ENCODE measurements around the gene ARL3. TPM values are rescaled to one million over a fixed set of nuclear protein-coding genes. Genes with fewer than 3 reads are reported as not detected.
A peak's percentile ranks its signal among the peaks of the same experiment; 100 is the strongest.

Gene ARL3
- total and polyA plus RNA-seq, 7 donors, result 4.6 to 12.0 (median 8.3) TPM

- peak overlapping the region; percentile 92 to 100 (median 99) for H3K27ac ChIP-seq
- TF ChIP-seq EP300 (IDR thresholded peaks at IDR 0.05) (no peak), POLR2AphosphoS5 (IDR thresholded peaks at IDR 0.05) (peak; percentile 73 to 86 (median 77)), POLR2A (IDR thresholded peaks at IDR 0.05) (peak; percentile 31 to 48), CTCF (IDR thresholded peaks at IDR 0.05) (peak in 1 of 4 experiments; percentile 16)
- H3K36me3 ChIP-seq, result no peaks in the 10 kb centered on the region
- DNase-seq, result peak; percentile 97
- intact Hi-C loops (cut with DNase I), result loop anchor here (2.0 to 10.0 kb wide), 4 partner anchors 51 to 251 kb away; partner anchors contain the start of genes ACTR1A, NFKB2 and SUFU
- peaks cover 0 to 62% (median 55%) of the 10 kb centered on the region in 4 donors for H3K4me1 ChIP-seq
- H3K9me3 ChIP-seq, result no peaks in the 10 kb centered on the region
- H3K4me3 ChIP-seq, result peak overlapping the region; percentile 57 to 97 (median 88)
- WGBS, 2 donors, result 0 to 1% methylated on average over 29 of the region's 29 CpGs
- no peaks in the 10 kb centered on the region for H3K27me3 ChIP-seq
These were observed 68.2 kb downstream of the ARL3 start for GRCh38 chr10:102645741-102646609.

GRCh38 chr10:102645388-102645740 lies 68.8 kb downstream of the ARL3 start:
- WGBS, 2 donors, result 0% methylated on average over 12 of the region's 12 CpGs
- DNase-seq, result peak; percentile 93
- Histone ChIP-seq H3K27me3 (no peaks in the 10 kb centered on the region), H3K4me3 (peak overlapping the region; percentile 57 to 97 (median 88)), H3K9me3 (no peaks in the 10 kb centered on the region), H3K36me3 (no peaks in the 10 kb centered on the region), H3K27ac (peak overlapping the region; percentile 92 to 100 (median 99)), H3K4me1 (peaks cover 0 to 56% (median 49%) of the 10 kb centered on the region in 4 donors)
- intact Hi-C loops (cut with DNase I), result loop anchor here (2.0 to 10.0 kb wide), 2 partner anchors 143 to 251 kb away; partner anchors contain the start of genes ACTR1A, NFKB2 and SUFU
- TF ChIP-seq POLR2AphosphoS5 (IDR thresholded peaks at IDR 0.05), result peak in 1 of 4 donors; percentile 53
- TF ChIP-seq CTCF (IDR thresholded peaks at IDR 0.05), result no peak

GRCh38 chr10:102644646-102645387 lies 69.4 kb downstream of the ARL3 start:
- Histone ChIP-seq H3K27me3 (no peaks in the 10 kb centered on the region), H3K4me1 (peaks cover 0 to 51% (median 44%) of the 10 kb centered on the region in 4 donors), H3K9me3 (no peaks in the 10 kb centered on the region), H3K27ac (peak overlapping the region; percentile 92 to 100 (median 99)), H3K36me3 (no peaks in the 10 kb centered on the region), H3K4me3 (peak overlapping the region; percentile 57 to 97 (median 88))
- DNase-seq, result peak; percentile 94
- WGBS, 2 donors, result 0% methylated on average over 62 of the region's 62 CpGs
- intact Hi-C loops (cut with DNase I), result loop anchor here (2.0 to 10.0 kb wide), 2 partner anchors 142 to 250 kb away; partner anchors contain the start of genes ACTR1A, NFKB2 and SUFU
- TF ChIP-seq POLR2A (IDR thresholded peaks at IDR 0.05) (no peak), CTCF (IDR thresholded peaks at IDR 0.05) (peak; percentile 53 to 69 (median 66)), POLR2AphosphoS5 (IDR thresholded peaks at IDR 0.05) (peak; percentile 27 to 72 (median 64)), EP300 (IDR thresholded peaks at IDR 0.05) (no peak)

GRCh38 chr10:102644066-102644645 lies 70.0 kb downstream of the ARL3 start, which contains the start of gene TRIM8:
TRIM8 (plus strand) TSS chr10:102644479; CDS start chr10:102644618, 139 bp downstream.
- no peak for DNase-seq
- TF ChIP-seq EP300 (IDR thresholded peaks at IDR 0.05), result no peak
- TF ChIP-seq POLR2AphosphoS5 (IDR thresholded peaks at IDR 0.05), result peak in 3 of 4 donors; percentile 43 to 71 (median 67)
- no peak for TF ChIP-seq CTCF (IDR thresholded peaks at IDR 0.05)
- Histone ChIP-seq H3K4me3 (peak within 1 kb of the TSS; percentile 57 to 97 (median 88)), H3K27me3 (no peaks in the 10 kb centered on the region), H3K27ac (peak within 1 kb of the TSS; percentile 92 to 100 (median 99)), H3K4me1 (peaks cover 0 to 44% (median 37%) of the 10 kb centered on the region in 4 donors), H3K9me3 (no peaks in the 10 kb centered on the region), H3K36me3 (no peaks in the 10 kb centered on the region)
- WGBS, 2 donors, result 0 to 1% methylated on average over 80 of the region's 80 CpGs
- intact Hi-C loops (cut with DNase I), result loop anchor here (2.0 to 10.0 kb wide), 2 partner anchors 141 to 249 kb away; partner anchors contain the start of genes ACTR1A, NFKB2 and SUFU

Data from sigmoid colon (tissue), 7 donors.